Measurements from ENCODE around the gene MEFV. TPM values are rescaled to one million over a fixed set of nuclear protein-coding genes. Genes with fewer than 3 reads are reported as not detected.
A peak's percentile ranks its signal among the peaks of the same experiment; 100 is the strongest.
"Not testable (repeated sequence)": the region's sequence is repeated elsewhere in the genome, so short reads cannot be mapped to it uniquely, and the experiment has no call there.

The MEFV gene
- total and polyA plus RNA-seq, 8 donors, result 0.05 to 1.1 (median 0.23) TPM; not detected in 1

DNA sequence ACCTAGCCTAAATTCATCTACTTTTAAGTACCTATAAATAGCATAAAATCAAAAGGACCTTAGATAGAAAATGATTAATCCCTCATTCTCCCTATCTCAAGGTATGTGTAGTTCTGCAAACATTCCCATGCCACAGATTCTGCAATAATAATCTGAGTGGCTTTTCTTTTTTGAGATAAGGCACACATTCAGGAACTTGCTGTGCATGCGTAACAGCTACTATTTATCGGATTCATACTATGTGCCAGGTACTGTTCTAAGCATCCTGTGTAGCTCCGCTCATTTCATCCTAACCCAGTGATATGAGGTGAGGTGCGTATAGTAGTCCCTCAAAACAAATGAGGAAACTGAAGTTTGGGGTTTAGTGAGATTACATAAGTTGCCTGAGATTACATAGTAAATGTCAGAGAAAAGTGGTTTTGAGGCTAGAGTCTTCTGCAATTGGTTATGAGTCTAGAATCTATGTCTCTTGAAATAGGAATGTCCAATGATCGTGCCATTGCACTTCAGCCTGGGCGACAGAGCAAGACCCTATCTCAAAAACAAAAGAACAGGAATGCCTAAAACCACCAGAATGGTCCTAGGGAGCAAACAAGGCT lies 24.9 kb upstream of the MEFV start:
- Histone ChIP-seq H3K9me3 (no peaks in the 10 kb centered on the region), H3K36me3 (peaks cover 0 to 5% (median 0%) of the 10 kb centered on the region in 3 donors), H3K27ac (no peak overlapping the region), H3K4me3 (no peak overlapping the region), H3K27me3 (no peaks in the 10 kb centered on the region), H3K4me1 (peaks cover 0 to 19% (median 9%) of the 10 kb centered on the region in 3 donors)
- FAIRE-seq (no peak), ATAC-seq (no peak), DNase-seq (no peak)
- intact Hi-C loops (cut with DNase I), result no loop called here
- 46 to 47% methylated on average over 6 of the region's 6 CpGs for WGBS, 2 donors
- no peak for TF ChIP-seq CTCF (IDR thresholded peaks at IDR 0.05)

DNA sequence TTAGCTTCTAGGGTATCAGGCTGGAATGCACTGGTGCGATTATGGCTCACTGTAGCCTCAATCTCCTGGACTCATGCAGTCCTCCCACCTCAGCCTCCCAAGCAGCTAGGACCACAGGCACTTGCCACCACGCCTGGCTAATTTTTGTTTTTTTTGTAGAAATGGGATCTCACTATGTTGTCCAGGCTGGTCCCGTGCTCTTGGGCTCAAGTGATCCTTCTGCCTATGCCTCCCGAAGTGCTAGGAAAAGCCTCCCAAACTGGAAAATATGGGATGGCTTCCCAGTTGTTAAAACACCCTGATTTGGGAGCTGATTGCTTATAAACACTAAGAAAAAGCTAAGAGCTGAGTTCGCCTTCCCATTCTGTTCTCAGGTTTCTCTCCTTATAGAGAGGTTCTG lies 20.2 kb upstream of the MEFV start:
- FAIRE-seq, result no peak
- H3K9me3 ChIP-seq, result no peaks in the 10 kb centered on the region
- no peak for ATAC-seq
- no peak overlapping the region for H3K27ac ChIP-seq
- no peaks in the 10 kb centered on the region for H3K27me3 ChIP-seq
- 75 to 80% methylated on average over 5 of the region's 5 CpGs for WGBS, 2 donors
- no peak for DNase-seq
- H3K4me1 ChIP-seq, result peaks cover 0 to under 1% (median 0%) of the 10 kb centered on the region in 3 donors
- no peaks in the 10 kb centered on the region for H3K36me3 ChIP-seq
- intact Hi-C loops (cut with DNase I), result no loop called here
- H3K4me3 ChIP-seq, result no peak overlapping the region
- TF ChIP-seq CTCF (IDR thresholded peaks at IDR 0.05), result no peak

GRCh38 chr16:3274947-3275346 lies 18.5 kb upstream of the MEFV start:
- Histone ChIP-seq H3K36me3 (no peaks in the 10 kb centered on the region), H3K27ac (no peak overlapping the region), H3K27me3 (no peaks in the 10 kb centered on the region), H3K4me1 (no peaks in the 10 kb centered on the region), H3K9me3 (no peaks in the 10 kb centered on the region), H3K4me3 (no peak overlapping the region)
- DNase-seq, result no peak
- intact Hi-C loops (cut with DNase I), result no loop called here
- ATAC-seq, result no peak
- no peak for FAIRE-seq
- TF ChIP-seq CTCF (IDR thresholded peaks at IDR 0.05), result no peak

DNA sequence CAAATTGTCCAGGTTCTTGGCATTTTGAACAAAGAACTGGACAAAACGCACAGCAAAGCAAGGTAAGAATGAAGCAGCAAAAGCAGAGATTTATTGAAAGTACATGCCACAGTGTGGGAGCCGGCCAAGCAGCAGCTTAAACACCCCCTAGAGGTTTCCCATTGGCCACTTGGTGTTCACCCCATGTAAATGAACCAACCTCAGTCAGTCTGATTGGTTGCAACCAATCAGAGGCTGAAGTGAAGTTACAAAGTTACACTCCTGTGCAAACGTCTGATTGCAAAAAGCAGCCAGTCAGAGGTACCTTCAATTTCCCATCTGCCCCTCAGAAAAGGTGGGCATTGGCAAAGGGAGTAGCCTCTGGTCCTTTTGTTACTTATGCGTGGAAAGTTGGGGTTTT lies 18.1 kb upstream of the MEFV start:
- FAIRE-seq (no peak), DNase-seq (no peak), ATAC-seq (peak in 2 of 4 donors; percentile 54 to 70)
- intact Hi-C loops (cut with DNase I), result no loop called here
- H3K27me3 ChIP-seq, result no peaks in the 10 kb centered on the region
- no peak overlapping the region for H3K27ac ChIP-seq
- no peaks in the 10 kb centered on the region for H3K9me3 ChIP-seq
- no peak for TF ChIP-seq CTCF (IDR thresholded peaks at IDR 0.05)
- 40 to 53% methylated on average over 4 of the region's 4 CpGs for WGBS, 2 donors
- no peak overlapping the region for H3K4me3 ChIP-seq
- no peaks in the 10 kb centered on the region for H3K36me3 ChIP-seq
- H3K4me1 ChIP-seq, result no peaks in the 10 kb centered on the region

DNA sequence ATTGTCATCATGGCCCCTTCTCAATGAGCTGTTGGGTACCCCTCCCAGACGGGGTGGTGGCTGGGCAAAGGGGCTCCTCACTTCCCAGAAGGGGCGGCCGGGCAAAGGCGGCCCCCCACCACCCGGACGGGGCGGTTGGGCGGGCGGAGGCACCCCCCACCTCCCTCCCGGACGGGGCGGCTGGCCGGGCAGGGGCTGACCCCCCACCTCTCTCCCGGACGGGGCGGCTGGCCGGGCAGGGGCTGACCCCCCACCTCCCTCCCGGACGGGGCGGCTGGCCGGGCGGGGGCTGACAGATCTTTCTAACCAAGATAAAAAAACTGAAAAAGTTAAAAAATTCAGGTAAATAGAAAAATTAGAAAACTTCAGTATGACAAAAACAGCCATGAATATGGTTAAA lies 14.8 kb upstream of the MEFV start:
- 91 to 94% methylated on average over 22 of the region's 22 CpGs for WGBS, 2 donors
- H3K27ac ChIP-seq; H3K4me1 ChIP-seq; intact Hi-C loops (cut with DNase I); DNase-seq; H3K27me3 ChIP-seq; ATAC-seq; H3K4me3 ChIP-seq; H3K36me3 ChIP-seq; FAIRE-seq; H3K9me3 ChIP-seq: not testable (repeated sequence)

- ATAC-seq; intact Hi-C loops (cut with DNase I); H3K9me3 ChIP-seq; H3K36me3 ChIP-seq; DNase-seq; FAIRE-seq; H3K4me1 ChIP-seq; H3K27ac ChIP-seq; H3K4me3 ChIP-seq; H3K27me3 ChIP-seq: not testable (repeated sequence)
- 72 to 91% methylated on average over 4 to 5 of the region's 5 CpGs for WGBS, 2 donors
Measured at GRCh38 chr16:3270718-3271117, 14.3 kb upstream of the MEFV start.
